ENCODE data around the gene WDHD1. TPM values are rescaled to one million over a fixed set of nuclear protein-coding genes. Genes with fewer than 3 reads are reported as not detected.
"Not testable (repeated sequence)": the region's sequence is repeated elsewhere in the genome, so short reads cannot be mapped to it uniquely, and the experiment has no call there.

Gene WDHD1
- total RNA-seq, 4 donors from 2014 or later, result 1.2 to 2.3 (median 1.9) TPM

DNA sequence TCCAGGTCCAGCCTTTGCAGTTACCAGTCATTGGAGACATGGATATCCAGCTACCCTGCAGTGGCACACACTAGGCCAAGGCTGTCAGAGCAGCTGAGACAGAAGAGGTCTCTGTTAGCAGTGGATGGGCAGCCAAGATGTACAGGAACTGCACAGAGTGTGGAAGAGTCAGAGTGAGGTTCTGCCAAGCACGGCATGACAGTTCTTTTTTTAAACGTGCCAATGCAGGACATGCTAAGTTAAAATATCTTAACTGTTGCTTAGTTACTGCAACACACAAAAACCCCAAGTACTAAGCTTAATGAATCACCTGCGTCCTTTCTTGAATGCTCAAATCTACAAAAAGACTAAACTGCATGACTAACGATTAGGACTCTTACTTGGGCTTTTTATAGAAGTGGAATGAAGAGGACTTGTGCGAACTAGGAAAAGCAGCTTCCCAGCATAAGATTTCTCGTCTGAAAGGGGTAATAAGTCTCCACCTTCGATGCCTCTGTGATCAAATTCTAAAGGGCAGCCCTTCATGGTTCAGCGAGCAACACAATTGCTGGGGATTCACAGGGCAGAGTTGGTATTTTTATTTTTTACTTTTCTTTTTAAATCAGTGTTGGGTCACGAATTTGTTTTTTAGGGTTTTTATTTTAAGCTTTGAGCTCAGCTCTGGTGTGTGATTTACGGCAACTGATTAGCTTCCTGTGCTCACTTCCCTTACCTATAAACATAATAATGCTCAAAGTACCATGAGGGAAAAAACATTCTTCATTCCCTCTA lies 45.2 kb upstream of the WDHD1 start:
- H3K4me3 ChIP-seq (replicated peaks in 1 of 3), result no peak overlapping the region
- no peaks in the 10 kb centered on the region for H3K9me3 ChIP-seq
- H3K27me3 ChIP-seq, result no peaks in the 10 kb centered on the region
- DNase-seq, result peak in 1 of 2 donors; percentile 32
- intact Hi-C loops (cut with DNase I), result no loop called here
- H3K27ac ChIP-seq, result peak overlapping the region; percentile 29 to 72 (median 43)
- no peak for TF ChIP-seq POLR2A (IDR thresholded peaks at IDR 0.05)
- TF ChIP-seq, protein P1, sequence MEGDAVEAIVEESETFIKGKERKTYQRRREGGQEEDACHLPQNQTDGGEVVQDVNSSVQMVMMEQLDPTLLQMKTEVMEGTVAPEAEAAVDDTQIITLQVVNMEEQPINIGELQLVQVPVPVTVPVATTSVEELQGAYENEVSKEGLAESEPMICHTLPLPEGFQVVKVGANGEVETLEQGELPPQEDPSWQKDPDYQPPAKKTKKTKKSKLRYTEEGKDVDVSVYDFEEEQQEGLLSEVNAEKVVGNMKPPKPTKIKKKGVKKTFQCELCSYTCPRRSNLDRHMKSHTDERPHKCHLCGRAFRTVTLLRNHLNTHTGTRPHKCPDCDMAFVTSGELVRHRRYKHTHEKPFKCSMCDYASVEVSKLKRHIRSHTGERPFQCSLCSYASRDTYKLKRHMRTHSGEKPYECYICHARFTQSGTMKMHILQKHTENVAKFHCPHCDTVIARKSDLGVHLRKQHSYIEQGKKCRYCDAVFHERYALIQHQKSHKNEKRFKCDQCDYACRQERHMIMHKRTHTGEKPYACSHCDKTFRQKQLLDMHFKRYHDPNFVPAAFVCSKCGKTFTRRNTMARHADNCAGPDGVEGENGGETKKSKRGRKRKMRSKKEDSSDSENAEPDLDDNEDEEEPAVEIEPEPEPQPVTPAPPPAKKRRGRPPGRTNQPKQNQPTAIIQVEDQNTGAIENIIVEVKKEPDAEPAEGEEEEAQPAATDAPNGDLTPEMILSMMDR (IDR thresholded peaks at IDR 0.05), result no peak
- H3K36me3 ChIP-seq, result no peaks in the 10 kb centered on the region
- 10 to 15% methylated on average over 10 of the region's 10 CpGs for WGBS, 2 donors
- peaks cover 9 to 19% of the 10 kb centered on the region in 2 donors for H3K4me1 ChIP-seq

DNA sequence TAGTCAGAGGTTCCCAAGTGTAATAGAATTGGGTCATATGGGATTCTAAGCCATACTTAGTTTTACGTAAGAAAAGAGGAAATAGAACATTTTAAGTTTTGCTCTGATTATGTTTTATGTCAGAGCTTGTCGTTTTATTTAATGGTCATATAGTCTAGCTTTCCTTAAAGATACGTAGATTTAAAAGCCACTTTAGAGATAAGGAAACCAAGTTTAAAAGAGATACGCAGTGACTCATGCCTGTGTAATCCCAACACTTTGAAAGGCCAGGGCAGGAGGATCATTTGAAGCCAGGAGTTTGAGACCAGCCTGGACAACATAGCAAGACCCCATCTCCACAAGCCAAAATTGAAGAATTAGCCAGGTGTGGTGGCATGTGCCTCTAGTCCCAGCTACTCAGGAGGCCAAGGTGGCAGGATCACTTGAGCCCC lies 44.1 kb upstream of the WDHD1 start:
- no peaks in the 10 kb centered on the region for H3K27me3 ChIP-seq
- peak overlapping the region in 1 of 3 donors; percentile 19 for H3K27ac ChIP-seq
- H3K36me3 ChIP-seq, result no peaks in the 10 kb centered on the region
- no peak overlapping the region for H3K4me3 ChIP-seq (replicated peaks in 1 of 3)
- 77 to 87% methylated on average over 4 of the region's 4 CpGs for WGBS, 2 donors
- peaks cover 9 to 19% of the 10 kb centered on the region in 2 donors for H3K4me1 ChIP-seq
- intact Hi-C loops (cut with DNase I), result no loop called here
- DNase-seq, result no peak
- no peaks in the 10 kb centered on the region for H3K9me3 ChIP-seq
- TF ChIP-seq, protein P1 (IDR thresholded peaks at IDR 0.05), result no peak
- no peak for TF ChIP-seq POLR2A (IDR thresholded peaks at IDR 0.05)

DNA sequence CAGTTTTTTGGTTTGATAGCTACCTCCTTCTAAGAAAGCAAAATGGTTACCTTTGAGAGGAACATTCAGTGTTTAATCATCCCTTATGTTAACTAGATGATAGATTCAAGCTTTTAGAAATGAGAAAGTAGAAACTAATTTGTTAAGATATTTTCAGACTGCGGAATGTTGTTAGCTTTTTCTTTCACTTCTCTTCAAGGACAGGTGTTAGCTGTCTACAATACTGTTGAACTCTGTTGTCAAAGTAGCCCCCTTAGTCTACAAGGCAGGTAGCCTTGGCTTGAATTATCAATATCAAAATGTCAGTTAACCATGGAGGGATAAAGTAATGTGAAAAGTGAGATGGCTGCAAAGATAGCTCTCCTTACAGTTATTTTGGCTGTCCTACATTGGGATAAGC lies 39.3 kb upstream of the WDHD1 start:
- peaks cover 14 to 16% of the 10 kb centered on the region in 2 donors for H3K36me3 ChIP-seq
- no peaks in the 10 kb centered on the region for H3K27me3 ChIP-seq
- no peaks in the 10 kb centered on the region for H3K9me3 ChIP-seq
- no peak for DNase-seq
- TF ChIP-seq, protein P1 (IDR thresholded peaks at IDR 0.05), result no peak
- no peak for TF ChIP-seq POLR2A (IDR thresholded peaks at IDR 0.05)
- 94 to 97% methylated on average over 1 of the region's 1 CpG for WGBS, 2 donors
- peaks cover 12 to 17% of the 10 kb centered on the region in 2 donors for H3K4me1 ChIP-seq
- H3K4me3 ChIP-seq (replicated peaks in 1 of 3), result no peak overlapping the region
- intact Hi-C loops (cut with DNase I), result no loop called here
- peak overlapping the region in 1 of 3 donors; percentile 27 for H3K27ac ChIP-seq

DNA sequence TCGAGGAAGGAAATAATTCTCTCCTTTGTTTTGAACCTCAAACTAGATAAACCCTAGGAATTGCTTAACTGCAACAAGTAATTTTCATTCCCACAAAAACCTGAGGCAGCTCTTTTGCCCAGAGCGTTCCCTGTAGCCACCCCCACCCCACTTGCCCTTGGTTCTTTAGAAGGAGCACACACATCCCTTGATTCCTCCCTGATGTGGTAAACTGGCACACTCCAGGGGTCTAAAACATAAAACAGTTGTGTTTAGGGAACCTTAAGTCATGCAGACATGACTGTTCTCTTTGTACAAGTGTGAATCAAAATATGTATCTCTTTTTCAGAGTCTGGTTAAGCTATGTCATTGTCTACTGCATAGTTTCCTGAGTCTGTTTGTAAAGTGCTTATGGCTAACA lies 38.5 kb upstream of the WDHD1 start:
- TF ChIP-seq, protein P1 (IDR thresholded peaks at IDR 0.05), result no peak
- TF ChIP-seq POLR2A (IDR thresholded peaks at IDR 0.05), result no peak
- Histone ChIP-seq H3K36me3 (peaks cover 14 to 16% of the 10 kb centered on the region in 2 donors), H3K27ac (peak overlapping the region in 2 of 3 donors; percentile 8 to 24), H3K4me1 (peaks cover 12 to 14% of the 10 kb centered on the region in 2 donors), H3K27me3 (no peaks in the 10 kb centered on the region), H3K4me3 (replicated peaks in 1 of 3) (no peak overlapping the region), H3K9me3 (no peaks in the 10 kb centered on the region)
- no peak for DNase-seq
- WGBS, 2 donors, result 76 to 84% methylated on average over 2 of the region's 2 CpGs
- intact Hi-C loops (cut with DNase I), result no loop called here

DNA sequence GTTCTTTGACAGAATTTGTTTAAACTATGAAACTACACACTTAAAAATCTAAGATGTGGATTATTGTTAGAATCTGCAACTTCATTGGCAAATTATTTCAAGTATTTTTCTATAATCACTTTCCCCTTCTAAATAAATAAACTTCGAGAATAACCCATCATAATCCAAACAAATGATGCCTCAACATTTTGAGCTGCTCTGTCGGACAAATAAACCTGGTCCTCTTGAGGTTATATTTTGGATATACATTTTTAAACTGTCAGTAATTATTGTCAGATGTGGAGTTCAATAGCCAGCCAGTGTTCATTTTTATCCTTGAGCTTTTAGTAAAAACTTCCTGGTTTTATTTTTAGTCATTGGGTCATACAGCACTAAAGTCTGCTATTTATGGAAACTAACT lies 38.0 kb upstream of the WDHD1 start:
- intact Hi-C loops (cut with DNase I); H3K4me3 ChIP-seq (replicated peaks in 1 of 3); H3K9me3 ChIP-seq; DNase-seq; H3K27me3 ChIP-seq; H3K27ac ChIP-seq: not testable (repeated sequence)
- 76% methylated on average over 2 of the region's 2 CpGs for WGBS, 2 donors
- peaks cover 12 to 14% of the 10 kb centered on the region in 2 donors for H3K4me1 ChIP-seq
- H3K36me3 ChIP-seq, result peaks cover 14 to 16% of the 10 kb centered on the region in 2 donors

Measured in thyroid gland (tissue), 4 donors.